GM21723 (cell line): Measurements from ENCODE around the gene TFEB.

Experiments
- ATAC-seq: cut with Tn5 transposase; IDR thresholded peaks from one replicate; pipeline ENCODE4 v1.9.1; 2021; ENCODE audit warnings: mild to moderate bottlenecking, moderate library complexity; ENCODE audit not compliant: unreplicated experiment

TFEB gene

GRCh38 chr6:41724228-41724580 lies 11.2 kb downstream of the TFEB start:
- ATAC-seq = no peak

GRCh38 chr6:41723530-41724227 lies 11.7 kb downstream of the TFEB start:
- peak; percentile 66 for ATAC-seq

GRCh38 chr6:41722969-41723529 lies 12.4 kb downstream of the TFEB start:
- no peak for ATAC-seq

- ATAC-seq = no peak
Observed at GRCh38 chr6:41721414-41721813, 14.0 kb downstream of the TFEB start.

- ATAC-seq = no peak
Observed at GRCh38 chr6:41720783-41721182, 14.6 kb downstream of the TFEB start.

- ATAC-seq = no peak
Observed at GRCh38 chr6:41720262-41720620, 15.2 kb downstream of the TFEB start.

- no peak for ATAC-seq
Observed at GRCh38 chr6:41719436-41720261, 15.8 kb downstream of the TFEB start.

GRCh38 chr6:41718828-41719227 lies 16.6 kb downstream of the TFEB start:
- ATAC-seq = no peak

GRCh38 chr6:41717392-41717736 lies 18.0 kb downstream of the TFEB start:
- no peak for ATAC-seq

GRCh38 chr6:41716516-41717391 lies 18.7 kb downstream of the TFEB start:
- peak; percentile 25 for ATAC-seq

- no peak for ATAC-seq
Observed at GRCh38 chr6:41715795-41716515, 19.5 kb downstream of the TFEB start.

GRCh38 chr6:41714556-41715273 lies 20.7 kb downstream of the TFEB start:
- no peak for ATAC-seq

- peak; percentile 60 for ATAC-seq
Observed at GRCh38 chr6:41713650-41714291, 21.6 kb downstream of the TFEB start.

GRCh38 chr6:41713159-41713649 lies 22.2 kb downstream of the TFEB start:
- peak; percentile 16 for ATAC-seq

- ATAC-seq = no peak
Observed at GRCh38 chr6:41712651-41713103, 22.7 kb downstream of the TFEB start.

- no peak for ATAC-seq
Observed at GRCh38 chr6:41711323-41712038, 23.9 kb downstream of the TFEB start.

- ATAC-seq = no peak
Observed at GRCh38 chr6:41709375-41709774, 26.0 kb downstream of the TFEB start.

- no peak for ATAC-seq
Observed at GRCh38 chr6:41708856-41709255, 26.6 kb downstream of the TFEB start.
